HCT116 (cell line): Measurements from ENCODE around the gene ZSCAN2. TPM values are rescaled to one million over a fixed set of nuclear protein-coding genes. Genes with fewer than 3 reads are reported as not detected.
A peak's percentile ranks its signal among the peaks of the same experiment; 100 is the strongest.

Source experiments
- ATAC-seq: fragments of 200-7000 bp; cut with Tn5 transposase; 2 replicates; pipeline ENCODE4 v1.9.1; 2020; ENCODE audit warnings: mild to moderate bottlenecking, moderate library complexity
- BruUV-seq: library from RNA; stranded (reverse); fragments of 400-500 nt; replicated peaks from 2 replicates; lab custom pipeline; 2021; lab: Mats Ljungman, UMichigan
- CTCF ChIA-PET: fragments of 300-600 bp; sonication (Branson Sonifier 250); formaldehyde crosslinking; loops from one replicate; lab custom pipeline; 2021; ENCODE audit warnings: antibody characterized with exemption; lab: Charles Lee
- POLR2A ChIA-PET: fragments of 300-600, 350-600 bp; sonication (Branson Sonifier 250); formaldehyde crosslinking; loops from one replicate; lab custom pipeline; 2021; ENCODE audit warnings: antibody characterized with exemption; lab: Charles Lee
- RAD21 ChIA-PET, 2 experiments: fragments of 300-600 bp; sonication (Branson Sonifier 250); formaldehyde crosslinking; loops; one replicate each; lab custom pipeline; 2023; ENCODE audit warnings: low total read pairs in 2 of 2; ENCODE audit not compliant: uncharacterized antibody in 2 of 2, unreplicated experiment in 2 of 2, low non-redundant PET in 1 of 2; lab: Charles Lee
- DNase-seq: peaks from one replicate; pipeline ENCODE4 v3.0.0-alpha.2; 2010; ENCODE audit warnings: low read depth, low spot score
- H2AFZ ChIP-seq: fragments of 200-600 bp; shearing (Covaris generic), sonication (generic); 2 replicates; pipeline ENCODE4 v1.6.1; 2017; ENCODE audit warnings: low read depth, mixed run types, mixed read lengths, antibody characterized with exemption, low read length; ENCODE audit not compliant: poor library complexity, severe bottlenecking
- H3K27ac ChIP-seq: 2 replicates; pipeline ENCODE4 v1.5.1; 2012; ENCODE audit warnings: low read depth, low read length
- H3K27me3 ChIP-seq: fragments of 200-600 bp; sonication (generic); 2 replicates; pipeline ENCODE4 v1.6.1; 2016; ENCODE audit warnings: mixed run types, low read length, mixed read lengths; ENCODE audit not compliant: insufficient read depth
- H3K36me3 ChIP-seq, 2 experiments: fragments of 200-500 bp in 1 of 2; fragments of 200-600 bp in 1 of 2; sonication (Bioruptor generic) in 1 of 2; sonication (generic) in 1 of 2; 2 replicates each; pipeline versions ENCODE4 v1.5.1 to v1.6.1; 2014 to 2016; ENCODE audit warnings: low read length in 2 of 2, inconsistent platforms in 1 of 2, mixed read lengths in 1 of 2, mixed run types in 1 of 2; ENCODE audit not compliant: insufficient read depth in 2 of 2, control insufficient read depth in 1 of 2
- H3K4me1 ChIP-seq, 2 experiments: fragments of 200-600 bp in 1 of 2; sonication (generic) in 1 of 2; 2 replicates each; pipeline versions ENCODE4 v1.5.1 to v1.6.1; 2012 to 2017; ENCODE audit warnings: low read length in 2 of 2, inconsistent platforms in 1 of 2, mild to moderate bottlenecking in 1 of 2, mixed read lengths in 1 of 2, mixed run types in 1 of 2, moderate library complexity in 1 of 2; ENCODE audit not compliant: insufficient read depth in 2 of 2, control insufficient read depth in 1 of 2
- H3K4me2 ChIP-seq: fragments of 200-600 bp; sonication (generic); 2 replicates; pipeline ENCODE4 v1.6.1; 2017; ENCODE audit warnings: mixed run types, low read length, mixed read lengths
- H3K4me3 ChIP-seq, 2 experiments: fragments of 200-600 bp in 1 of 2; sonication (generic) in 1 of 2; replicated peaks in 1 of 2; 2 replicates each; pipeline ENCODE4 v1.5.1; 2011 to 2016; ENCODE audit warnings: low read length in 2 of 2, control low read depth in 1 of 2, low read depth in 1 of 2, mild to moderate bottlenecking in 1 of 2, mixed read lengths in 1 of 2, mixed run types in 1 of 2
- H3K79me2 ChIP-seq: fragments of 200-600 bp; sonication (generic); 2 replicates; pipeline ENCODE4 v1.6.1; 2017; ENCODE audit warnings: mild to moderate bottlenecking, mixed run types, low read length, moderate library complexity, mixed read lengths; ENCODE audit not compliant: insufficient read depth
- H3K9ac ChIP-seq: fragments of 200-600 bp; sonication (generic); 2 replicates; pipeline ENCODE4 v1.6.1; 2016; ENCODE audit warnings: low read length, mixed read lengths
- H3K9me2 ChIP-seq: fragments of 200-600 bp; sonication (generic), shearing (Covaris generic); 2 replicates; pipeline ENCODE4 v1.6.1; 2017; ENCODE audit warnings: mixed run types, mild to moderate bottlenecking, moderate library complexity; ENCODE audit not compliant: insufficient read depth
- H3K9me3 ChIP-seq, 2 experiments: fragments of 200-500 bp in 1 of 2; fragments of 200-600 bp in 1 of 2; sonication (Bioruptor generic) in 1 of 2; sonication (generic) in 1 of 2; 2 replicates each; pipeline ENCODE4 v1.6.1; 2014 to 2017; ENCODE audit warnings: low read length in 2 of 2, mixed read lengths in 2 of 2, inconsistent platforms in 1 of 2, low read depth in 1 of 2, mild to moderate bottlenecking in 1 of 2, mixed run types in 1 of 2, moderate library complexity in 1 of 2; ENCODE audit not compliant: control insufficient read depth in 1 of 2, insufficient read depth in 1 of 2
- H4K20me1 ChIP-seq: fragments of 200-600 bp; sonication (generic), shearing (Covaris generic); 2 replicates; pipeline ENCODE4 v1.6.1; 2017; ENCODE audit warnings: mixed run types, mild to moderate bottlenecking, moderate library complexity; ENCODE audit not compliant: insufficient read depth
- ATF3 ChIP-seq: IDR thresholded peaks from 2 replicates; pipeline ENCODE4 v1.6.1; 2012
- EGR1 ChIP-seq: IDR thresholded peaks from 2 replicates; pipeline ENCODE4 v1.6.1; 2012; ENCODE audit warnings: low read depth
- ELF1 ChIP-seq: IDR thresholded peaks from 2 replicates; pipeline ENCODE4 v1.6.1; 2012; ENCODE audit warnings: low read depth, borderline replicate concordance
- EZH2 ChIP-seq: fragments of 200-600 bp; sonication (generic); IDR thresholded peaks from 2 replicates; pipeline ENCODE4 v1.6.1; 2017; ENCODE audit warnings: antibody characterized with exemption, mixed run types
- MAX ChIP-seq: IDR thresholded peaks from 2 replicates; pipeline ENCODE4 v1.6.1; 2012
- POLR2A ChIP-seq: IDR thresholded peaks from 2 replicates; pipeline ENCODE4 v1.7.0; 2011; ENCODE audit warnings: borderline replicate concordance; ENCODE audit not compliant: insufficient read depth, insufficient read length; ENCODE audit errors: extremely low read depth
- SIN3A ChIP-seq: IDR thresholded peaks from 2 replicates; pipeline ENCODE4 v1.6.1; 2012; ENCODE audit warnings: low read depth
- SRF ChIP-seq: IDR thresholded peaks from 2 replicates; pipeline ENCODE4 v1.6.1; 2012; ENCODE audit warnings: low read depth
- ZNF274 ChIP-seq: fragments of 200-500 bp; sonication (Bioruptor generic); IDR thresholded peaks from 2 replicates; pipeline ENCODE4 v1.6.1; 2014; ENCODE audit warnings: mild to moderate bottlenecking, low read depth, low read length, inconsistent platforms
- intact Hi-C: fragments of 100-400 bp; cut with micrococcal nuclease; formaldehyde crosslinking; loops from 2 replicates; pipeline ENCODE4 v1.10.0; 2022
- total RNA-seq: library from RNA; stranded (reverse); gene quantifications from one replicate; pipeline ENCODE4 v1.2.1, GENCODE V29; 2021; ENCODE audit not compliant: unreplicated experiment

Gene ZSCAN2
- total RNA-seq, 1 experiment from 2014 or later, result 15.5 TPM

- no peaks in the 10 kb centered on the region for H3K27me3 ChIP-seq
- no peaks in the 10 kb centered on the region for H4K20me1 ChIP-seq
- peak overlapping the region; percentile 61 to 86 for H3K4me3 ChIP-seq
- H3K9me2 ChIP-seq, result no peaks in the 10 kb centered on the region
- ChIA-PET CTCF (interaction anchor here (0.9 to 1.6 kb wide), 4 partner anchors 83 to 282 kb away, joined by 3 to 6 read pairs (median 4); no protein-coding TSS in a partner anchor), POLR2A (interaction anchor here (0.8 to 1.6 kb wide), 4 partner anchors 14 to 275 kb away, joined by 3 to 5 read pairs (median 4); no protein-coding TSS in a partner anchor), RAD21 (interaction anchor here in 1 of 2 experiments (0.8 kb wide), 1 partner anchor 22 kb away, joined by 3 read pairs; no protein-coding TSS in a partner anchor)
- BruUV-seq, result TSS peak; percentile 86
- ATAC-seq, result peak; percentile 7
- peaks cover 35% of the 10 kb centered on the region for H3K79me2 ChIP-seq
- H3K9ac ChIP-seq, result peak overlapping the region; percentile 98
- TF ChIP-seq MAX, result no peak
- TF ChIP-seq ELF1, result no peak
- no peak for TF ChIP-seq SRF
- TF ChIP-seq ATF3, result no peak
- TF ChIP-seq ZNF274, result no peak
- TF ChIP-seq POLR2A, result no peak
- no peak for TF ChIP-seq EGR1
- no peak for TF ChIP-seq SIN3A
- TF ChIP-seq EZH2, result no peak
- peak overlapping the region; percentile 99 for H3K4me2 ChIP-seq
- DNase-seq, result no peak
- peaks cover 24 to 34% of the 10 kb centered on the region in 2 experiments for H3K36me3 ChIP-seq
- intact Hi-C loops, result loop anchor here (10.0 kb wide), 1 partner anchor 121 kb away; no protein-coding TSS in a partner anchor
- no peaks in the 10 kb centered on the region for H3K9me3 ChIP-seq
- peak overlapping the region; percentile 76 for H3K27ac ChIP-seq
- H3K4me1 ChIP-seq, result peaks cover 14 to 49% of the 10 kb centered on the region in 2 experiments
- no peak overlapping the region for H2AFZ ChIP-seq
These were observed 52.7 kb downstream of the ZSCAN2 start for GRCh38 chr15:84653584-84653909.
